LNCAP (cell line): ENCODE measurements around the gene SYNE3.

Experiments
- TF ChIP-seq, protein P1 (sequence below): fragments of 450-650 bp; IDR thresholded peaks from 2 replicates; pipeline ENCODE4 v1.5.1; 2017; ENCODE audit warnings: mild to moderate bottlenecking

The SYNE3 gene

DNA sequence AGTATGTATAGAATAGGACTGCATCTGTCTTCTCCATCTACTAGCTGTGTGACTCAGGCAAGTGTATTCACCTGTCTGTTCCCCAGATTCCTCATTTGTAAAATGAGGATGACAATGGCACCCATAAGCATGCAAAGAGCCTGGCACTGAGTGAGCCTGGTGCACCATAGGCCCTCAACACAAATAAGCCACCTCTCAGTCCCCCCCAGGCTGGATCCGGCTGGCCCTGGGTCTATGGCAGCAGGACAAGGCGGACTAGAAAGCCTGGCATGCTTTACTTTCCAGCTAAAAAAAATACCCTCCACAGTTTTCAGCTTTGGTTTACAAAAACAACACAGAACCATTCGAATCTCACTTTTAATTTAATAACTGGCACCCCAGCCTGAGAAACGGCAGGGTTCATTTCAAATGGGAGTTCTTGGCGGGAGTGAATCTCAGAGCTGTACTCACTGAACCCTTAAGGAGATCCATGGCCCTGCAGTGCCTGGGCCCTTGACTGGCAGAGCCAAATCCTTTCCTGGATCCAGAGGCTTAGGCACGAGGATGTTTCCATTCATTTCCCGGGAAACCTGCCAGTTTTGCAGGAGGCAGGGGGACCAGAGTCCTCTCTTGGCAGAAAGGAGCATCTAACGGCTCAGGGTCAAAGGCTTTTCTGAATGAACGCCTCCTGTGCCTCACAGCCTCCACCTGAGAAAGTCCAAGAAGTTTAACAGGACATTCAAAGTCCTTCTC, 17.7 kb downstream of the SYNE3 start:
- TF ChIP-seq, protein P1, sequence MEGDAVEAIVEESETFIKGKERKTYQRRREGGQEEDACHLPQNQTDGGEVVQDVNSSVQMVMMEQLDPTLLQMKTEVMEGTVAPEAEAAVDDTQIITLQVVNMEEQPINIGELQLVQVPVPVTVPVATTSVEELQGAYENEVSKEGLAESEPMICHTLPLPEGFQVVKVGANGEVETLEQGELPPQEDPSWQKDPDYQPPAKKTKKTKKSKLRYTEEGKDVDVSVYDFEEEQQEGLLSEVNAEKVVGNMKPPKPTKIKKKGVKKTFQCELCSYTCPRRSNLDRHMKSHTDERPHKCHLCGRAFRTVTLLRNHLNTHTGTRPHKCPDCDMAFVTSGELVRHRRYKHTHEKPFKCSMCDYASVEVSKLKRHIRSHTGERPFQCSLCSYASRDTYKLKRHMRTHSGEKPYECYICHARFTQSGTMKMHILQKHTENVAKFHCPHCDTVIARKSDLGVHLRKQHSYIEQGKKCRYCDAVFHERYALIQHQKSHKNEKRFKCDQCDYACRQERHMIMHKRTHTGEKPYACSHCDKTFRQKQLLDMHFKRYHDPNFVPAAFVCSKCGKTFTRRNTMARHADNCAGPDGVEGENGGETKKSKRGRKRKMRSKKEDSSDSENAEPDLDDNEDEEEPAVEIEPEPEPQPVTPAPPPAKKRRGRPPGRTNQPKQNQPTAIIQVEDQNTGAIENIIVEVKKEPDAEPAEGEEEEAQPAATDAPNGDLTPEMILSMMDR: no peak

DNA sequence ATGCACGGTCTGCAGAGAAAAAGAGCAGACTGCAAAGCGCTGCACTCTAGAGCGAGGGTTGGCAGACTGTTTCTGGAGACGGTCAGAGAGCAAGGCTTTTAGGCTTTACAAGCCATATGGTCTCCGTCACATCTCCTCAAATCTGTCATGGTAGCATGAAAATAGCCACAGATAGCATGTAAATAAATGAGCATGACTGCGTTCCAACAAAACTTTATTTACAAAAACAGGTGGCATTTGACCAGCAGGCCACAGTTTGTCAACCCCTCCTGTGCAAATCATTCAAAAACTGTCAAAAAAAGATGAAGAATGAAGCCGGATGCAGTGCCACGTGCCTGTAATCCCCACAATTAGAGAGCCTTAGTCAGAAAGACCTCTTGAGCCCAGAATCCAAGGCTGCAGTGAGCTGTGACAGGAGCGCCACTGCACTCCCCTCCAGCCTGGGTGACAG, 18.9 kb downstream of the SYNE3 start:
- TF ChIP-seq, protein P1: no peak

DNA sequence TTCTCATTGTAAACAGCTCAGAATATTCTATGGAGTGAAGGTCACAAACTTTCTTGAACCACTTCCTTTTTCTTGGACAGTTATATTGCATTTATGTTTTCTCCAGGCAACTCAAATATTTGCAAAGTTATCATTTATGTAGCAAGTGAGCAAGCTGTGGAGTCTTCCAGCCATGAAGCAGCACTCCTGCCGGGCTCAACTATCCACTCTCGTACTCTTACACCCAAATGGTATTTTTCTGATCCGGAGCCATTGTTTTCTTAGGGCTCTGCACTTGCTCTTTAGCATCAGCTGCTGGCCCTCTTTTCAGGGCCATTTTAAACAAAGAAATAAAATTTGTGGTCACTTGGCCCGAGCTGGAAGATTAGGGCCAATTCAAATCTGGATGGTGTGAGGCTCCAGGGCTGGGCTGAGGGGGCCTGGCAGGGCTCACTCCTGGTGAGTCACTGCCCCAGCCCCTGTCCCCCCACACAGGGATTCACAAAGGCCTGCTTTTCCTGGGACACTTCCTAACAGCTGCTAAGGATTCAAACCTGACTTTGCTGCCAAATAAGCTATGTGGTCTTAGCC, 19.7 kb downstream of the SYNE3 start:
- TF ChIP-seq, protein P1: no peak

DNA sequence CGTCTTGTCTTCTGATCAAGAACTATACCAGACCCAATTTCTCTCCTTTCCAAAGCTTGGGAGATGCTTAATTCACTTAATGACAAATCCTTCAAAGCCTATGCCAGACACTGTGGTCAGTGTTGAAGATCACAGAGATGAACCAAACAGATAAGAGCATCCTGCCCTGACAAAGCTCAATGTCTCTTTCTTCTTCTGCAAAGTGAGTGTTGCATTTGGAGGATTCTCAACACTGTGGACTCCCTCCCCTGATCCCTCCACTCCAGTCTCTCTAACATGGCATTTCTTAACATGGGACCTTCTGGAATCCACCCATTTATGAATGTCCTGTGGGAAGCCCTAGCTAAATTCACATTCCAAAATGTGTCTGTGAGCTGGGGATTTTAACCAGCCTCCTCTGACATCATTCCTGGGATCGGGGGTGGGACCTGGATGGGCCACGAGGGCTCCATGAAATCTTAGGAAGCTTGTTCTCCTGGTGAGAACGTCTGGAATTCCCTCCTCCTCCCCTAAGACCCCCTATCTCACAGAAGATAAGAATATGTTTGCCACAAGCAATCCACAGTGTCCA, 20.3 kb downstream of the SYNE3 start:
- TF ChIP-seq, protein P1: no peak

DNA sequence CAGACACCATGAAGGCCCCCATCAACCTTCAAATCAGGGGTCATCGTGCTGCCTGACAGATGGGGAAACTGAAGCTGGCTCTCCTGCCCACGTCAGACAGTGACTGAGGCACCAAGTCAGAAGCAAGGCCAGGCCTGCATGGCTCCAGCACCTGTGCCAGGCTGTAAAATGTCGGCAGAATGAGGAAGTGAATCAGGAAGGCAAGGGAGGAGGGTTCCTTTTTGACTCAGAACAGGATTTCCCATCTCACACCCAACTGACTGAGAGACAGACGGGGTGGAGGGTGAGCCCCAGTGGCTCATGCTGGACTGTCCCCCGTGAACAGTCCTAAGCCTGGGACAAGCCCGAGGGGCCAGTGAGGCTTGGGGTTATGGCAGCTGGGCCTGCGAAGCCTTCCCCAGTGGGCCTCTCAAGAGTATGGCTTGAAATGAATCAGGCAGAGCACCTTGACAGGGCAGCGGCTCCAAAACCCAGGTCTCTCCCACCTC, 20.9 kb downstream of the SYNE3 start:
- TF ChIP-seq, protein P1: no peak

DNA sequence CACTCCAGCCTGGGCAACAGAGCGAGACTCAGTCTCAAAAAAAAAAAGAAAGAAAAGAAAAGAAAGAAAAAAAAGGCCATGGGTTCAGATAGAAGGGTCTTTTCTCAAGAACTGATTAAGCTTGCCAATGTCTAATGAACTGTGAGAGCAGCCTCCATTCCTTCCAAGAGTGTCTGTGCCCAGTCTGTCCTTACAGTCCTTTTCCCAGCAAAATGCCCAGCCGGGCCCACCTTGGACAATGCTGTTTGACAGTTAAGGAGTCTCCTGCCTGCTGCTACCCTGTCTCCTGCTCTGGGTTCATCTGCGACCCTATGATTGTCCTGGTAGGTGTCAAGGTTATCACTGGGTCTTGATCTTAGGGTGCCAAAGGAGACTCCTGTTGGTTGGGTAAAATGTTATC, 21.4 kb downstream of the SYNE3 start:
- TF ChIP-seq, protein P1: no peak

DNA sequence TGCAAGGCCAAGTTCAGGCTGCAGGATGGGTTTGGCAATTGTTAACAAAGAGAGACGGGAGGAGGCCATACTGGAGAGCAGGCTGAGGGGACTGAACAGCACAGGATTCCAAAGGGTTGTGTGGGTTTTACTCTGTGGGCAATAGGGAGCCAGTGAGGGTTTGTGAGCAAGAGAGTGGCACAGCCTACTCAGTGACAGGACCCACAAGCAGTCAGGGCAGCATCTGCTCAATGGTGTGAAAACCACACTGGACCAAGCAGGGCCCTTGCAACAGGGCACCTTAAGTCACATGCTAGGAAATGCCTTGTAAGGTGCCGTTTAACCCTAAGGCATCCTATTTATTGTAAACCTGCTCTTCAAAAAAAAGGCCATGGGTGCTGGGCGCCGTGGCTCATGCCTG, 22.0 kb downstream of the SYNE3 start:
- TF ChIP-seq, protein P1: no peak
